Measurements from ENCODE around the gene ATP6V0A4. TPM values are rescaled to one million over a fixed set of nuclear protein-coding genes. Genes with fewer than 3 reads are reported as not detected.

The ATP6V0A4 gene
- total RNA-seq, 4 donors from 2014 or later, result not detected

DNA sequence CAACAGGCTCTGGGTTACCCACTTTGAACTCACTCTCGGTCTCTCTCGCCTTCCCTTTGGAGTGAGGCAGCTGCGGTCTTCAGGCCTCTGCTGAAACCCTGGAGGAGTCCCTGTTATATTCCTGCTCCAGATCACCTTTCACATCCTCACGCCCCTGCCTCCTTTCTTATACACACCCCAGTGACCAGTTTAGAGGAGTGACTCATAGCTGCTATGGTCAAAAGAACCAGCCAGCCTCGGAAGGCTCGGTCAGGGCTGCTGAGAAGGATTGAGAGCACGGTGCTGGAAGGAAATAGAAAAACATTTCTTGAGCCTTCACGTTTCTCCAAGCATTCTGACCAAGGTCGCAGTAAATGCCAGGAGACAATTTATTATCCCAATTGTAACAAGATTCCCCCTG, 68.6 kb downstream of the ATP6V0A4 start:
- Histone ChIP-seq H3K27me3 (no peaks in the 10 kb centered on the region), H3K4me3 (no peak overlapping the region), H3K27ac (replicated peaks in 1 of 4) (no peak overlapping the region), H3K36me3 (no peaks in the 10 kb centered on the region), H3K4me1 (no peaks in the 10 kb centered on the region), H3K9me3 (no peaks in the 10 kb centered on the region)
- TF ChIP-seq, protein P1, sequence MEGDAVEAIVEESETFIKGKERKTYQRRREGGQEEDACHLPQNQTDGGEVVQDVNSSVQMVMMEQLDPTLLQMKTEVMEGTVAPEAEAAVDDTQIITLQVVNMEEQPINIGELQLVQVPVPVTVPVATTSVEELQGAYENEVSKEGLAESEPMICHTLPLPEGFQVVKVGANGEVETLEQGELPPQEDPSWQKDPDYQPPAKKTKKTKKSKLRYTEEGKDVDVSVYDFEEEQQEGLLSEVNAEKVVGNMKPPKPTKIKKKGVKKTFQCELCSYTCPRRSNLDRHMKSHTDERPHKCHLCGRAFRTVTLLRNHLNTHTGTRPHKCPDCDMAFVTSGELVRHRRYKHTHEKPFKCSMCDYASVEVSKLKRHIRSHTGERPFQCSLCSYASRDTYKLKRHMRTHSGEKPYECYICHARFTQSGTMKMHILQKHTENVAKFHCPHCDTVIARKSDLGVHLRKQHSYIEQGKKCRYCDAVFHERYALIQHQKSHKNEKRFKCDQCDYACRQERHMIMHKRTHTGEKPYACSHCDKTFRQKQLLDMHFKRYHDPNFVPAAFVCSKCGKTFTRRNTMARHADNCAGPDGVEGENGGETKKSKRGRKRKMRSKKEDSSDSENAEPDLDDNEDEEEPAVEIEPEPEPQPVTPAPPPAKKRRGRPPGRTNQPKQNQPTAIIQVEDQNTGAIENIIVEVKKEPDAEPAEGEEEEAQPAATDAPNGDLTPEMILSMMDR (IDR thresholded peaks at IDR 0.05), result no peak
- TF ChIP-seq POLR2A (IDR thresholded peaks at IDR 0.05; ENCODE audit: low read depth), result no peak
- TF ChIP-seq EP300 (IDR thresholded peaks at IDR 0.05), result no peak
- TF ChIP-seq POLR2AphosphoS5 (IDR thresholded peaks at IDR 0.05), result no peak
- 84% methylated on average over 9 of the region's 9 CpGs for WGBS
- intact Hi-C loops (cut with DNase I), result no loop called here
- DNase-seq (ENCODE audit: extremely low spot score), result no peak

DNA sequence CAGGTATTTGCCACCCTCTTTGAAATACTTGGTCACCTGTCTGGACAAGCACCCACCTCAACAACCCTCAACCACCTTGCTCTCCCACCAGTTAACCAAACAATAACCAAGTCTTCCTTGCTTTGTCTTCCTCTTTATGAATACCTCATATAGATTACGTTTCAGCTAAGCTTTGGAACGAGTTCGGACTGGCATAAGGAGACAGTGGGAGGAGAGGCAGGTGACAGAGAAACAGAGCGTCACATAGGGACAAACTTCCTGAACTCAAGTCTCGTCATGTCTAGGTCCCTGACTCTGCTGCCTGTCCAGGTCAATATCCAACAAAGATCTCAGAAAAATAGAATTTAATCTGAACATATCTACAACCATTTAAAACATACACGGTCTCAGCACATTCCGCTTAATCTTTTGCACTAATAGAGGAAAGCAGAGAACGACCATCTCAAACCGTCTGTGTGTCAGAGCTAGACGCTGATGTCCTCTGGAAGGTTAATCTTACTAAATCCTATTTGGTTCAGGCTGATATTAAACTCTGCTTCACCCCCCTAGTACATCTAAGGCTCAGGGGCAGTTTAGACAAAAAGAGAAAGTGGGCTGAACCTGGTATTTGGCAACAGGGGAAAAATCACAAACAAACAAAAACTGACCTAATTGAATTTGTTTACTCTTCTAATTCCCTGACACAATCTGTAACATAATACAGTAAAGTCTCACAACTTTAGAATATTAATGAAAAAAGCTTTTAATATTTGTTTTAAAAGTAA, 70.5 kb downstream of the ATP6V0A4 start:
- no peaks in the 10 kb centered on the region for H3K36me3 ChIP-seq
- WGBS, result 81% methylated on average over 10 of the region's 10 CpGs
- no peak overlapping the region for H3K27ac ChIP-seq (replicated peaks in 1 of 4)
- TF ChIP-seq POLR2AphosphoS5 (IDR thresholded peaks at IDR 0.05), result no peak
- TF ChIP-seq POLR2A (IDR thresholded peaks at IDR 0.05; ENCODE audit: low read depth), result no peak
- TF ChIP-seq, protein P1 (IDR thresholded peaks at IDR 0.05), result no peak
- TF ChIP-seq EP300 (IDR thresholded peaks at IDR 0.05), result no peak
- no peak overlapping the region for H3K4me3 ChIP-seq
- no peaks in the 10 kb centered on the region for H3K27me3 ChIP-seq
- no peaks in the 10 kb centered on the region for H3K4me1 ChIP-seq
- no peaks in the 10 kb centered on the region for H3K9me3 ChIP-seq
- intact Hi-C loops (cut with DNase I), result no loop called here
- DNase-seq (ENCODE audit: extremely low spot score), result no peak

DNA sequence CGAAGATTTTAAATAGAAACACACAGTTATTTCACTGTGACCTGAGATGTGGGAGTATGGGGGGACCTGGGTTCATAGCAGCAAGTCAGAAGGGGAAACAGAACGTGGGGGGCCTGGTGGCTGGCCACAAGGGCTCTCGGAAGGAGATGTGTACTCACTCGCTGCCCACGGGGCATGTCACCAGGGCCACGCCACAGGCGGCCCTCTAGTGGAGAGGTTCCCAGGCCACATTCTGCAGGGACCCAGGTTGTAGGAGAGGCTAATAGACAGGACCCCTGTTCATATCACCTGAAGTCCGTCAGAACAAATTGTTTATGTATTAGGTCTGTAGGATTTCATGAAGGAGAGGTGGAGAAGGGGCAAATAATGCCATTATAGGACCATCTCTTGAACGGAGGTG, 71.7 kb downstream of the ATP6V0A4 start:
- H3K4me3 ChIP-seq, result no peak overlapping the region
- TF ChIP-seq EP300 (IDR thresholded peaks at IDR 0.05), result no peak
- no peak for TF ChIP-seq POLR2A (IDR thresholded peaks at IDR 0.05; ENCODE audit: low read depth)
- TF ChIP-seq, protein P1 (IDR thresholded peaks at IDR 0.05), result no peak
- no peak for TF ChIP-seq POLR2AphosphoS5 (IDR thresholded peaks at IDR 0.05)
- DNase-seq (ENCODE audit: extremely low spot score), result no peak
- intact Hi-C loops (cut with DNase I), result no loop called here
- no peaks in the 10 kb centered on the region for H3K27me3 ChIP-seq
- 77% methylated on average over 9 of the region's 9 CpGs for WGBS
- H3K4me1 ChIP-seq, result no peaks in the 10 kb centered on the region
- H3K27ac ChIP-seq (replicated peaks in 1 of 4), result no peak overlapping the region
- no peaks in the 10 kb centered on the region for H3K36me3 ChIP-seq
- H3K9me3 ChIP-seq, result no peaks in the 10 kb centered on the region

- H3K27me3 ChIP-seq, result no peaks in the 10 kb centered on the region
- no peak overlapping the region for H3K4me3 ChIP-seq
- H3K36me3 ChIP-seq, result no peaks in the 10 kb centered on the region
- 75% methylated on average over 4 of the region's 4 CpGs for WGBS
- TF ChIP-seq, protein P1 (IDR thresholded peaks at IDR 0.05), result no peak
- TF ChIP-seq POLR2AphosphoS5 (IDR thresholded peaks at IDR 0.05) (no peak), EP300 (IDR thresholded peaks at IDR 0.05) (no peak), POLR2A (IDR thresholded peaks at IDR 0.05; ENCODE audit: low read depth) (no peak)
- no peak overlapping the region for H3K27ac ChIP-seq (replicated peaks in 1 of 4)
- no peaks in the 10 kb centered on the region for H3K4me1 ChIP-seq
- intact Hi-C loops (cut with DNase I), result no loop called here
- DNase-seq (ENCODE audit: extremely low spot score), result no peak
- no peaks in the 10 kb centered on the region for H3K9me3 ChIP-seq
Measured at GRCh38 chr7:138720286-138720685, 77.7 kb downstream of the ATP6V0A4 start.

GRCh38 chr7:138716889-138717288, 81.1 kb downstream of the ATP6V0A4 start:
- H3K4me1 ChIP-seq, result no peaks in the 10 kb centered on the region
- no peaks in the 10 kb centered on the region for H3K9me3 ChIP-seq
- H3K27me3 ChIP-seq, result no peaks in the 10 kb centered on the region
- H3K36me3 ChIP-seq, result no peaks in the 10 kb centered on the region
- no peak overlapping the region for H3K4me3 ChIP-seq
- H3K27ac ChIP-seq (replicated peaks in 1 of 4), result no peak overlapping the region
- intact Hi-C loops (cut with DNase I), result no loop called here
- no peak for DNase-seq (ENCODE audit: extremely low spot score)
- TF ChIP-seq POLR2AphosphoS5 (IDR thresholded peaks at IDR 0.05), result no peak
- no peak for TF ChIP-seq EP300 (IDR thresholded peaks at IDR 0.05)
- TF ChIP-seq, protein P1 (IDR thresholded peaks at IDR 0.05), result no peak
- TF ChIP-seq POLR2A (IDR thresholded peaks at IDR 0.05; ENCODE audit: low read depth), result no peak
- 89% methylated on average over 5 of the region's 7 CpGs for WGBS

Data from esophagus muscularis mucosa (tissue), 4 donors.